Testis (tissue), 3 donors: ENCODE results near the gene SAMHD1. TPM values are rescaled to one million over a fixed set of nuclear protein-coding genes. Genes with fewer than 3 reads are reported as not detected.
"Not testable (repeated sequence)": the region's sequence is repeated elsewhere in the genome, so short reads cannot be mapped to it uniquely, and the experiment has no call there.

ENCODE experiments used
- DNase-seq: peaks from one replicate; pipeline ENCODE4 v3.0.0-alpha.2; 2019
- H3K27ac ChIP-seq, 2 donors: fragments of 200-600 bp; sonication (generic); one replicate each; pipeline ENCODE4 v1.5.1; 2019
- H3K27me3 ChIP-seq: fragments of 200-600 bp; sonication (generic); one replicate; pipeline ENCODE4 v1.5.1; 2019
- H3K36me3 ChIP-seq: fragments of 200-600 bp; sonication (generic); one replicate; pipeline ENCODE4 v1.5.1; 2017; ENCODE audit warnings: low read depth; ENCODE audit errors: missing control alignments
- H3K4me1 ChIP-seq: fragments of 200-600 bp; sonication (generic); one replicate; pipeline ENCODE4 v1.5.1; 2019
- H3K4me3 ChIP-seq, 2 donors: fragments of 200-600 bp; sonication (generic); one replicate each; pipeline ENCODE4 v1.5.1; 2017 to 2019
- H3K9me3 ChIP-seq: fragments of 200-600 bp; sonication (generic); one replicate; pipeline ENCODE4 v1.5.1; 2017
- POLR2A ChIP-seq: fragments of 450-650 bp; IDR thresholded peaks from one replicate; pipeline ENCODE4 v1.6.1; 2017; ENCODE audit warnings: antibody characterized with exemption, mild to moderate bottlenecking, moderate library complexity
- WGBS, 2 donors: methylation state at CpG; one replicate each; pipeline ENCODE4 v1.1.5; 2018; 5-methylcytosine and 5-hydroxymethylcytosine counted together
- intact Hi-C: fragments of 100-400 bp; cut with DNase I; formaldehyde crosslinking; loops from one replicate; pipeline ENCODE4 v1.15.1; 2023; ENCODE audit warnings: low total_unique reads
- polyA plus RNA-seq: library from polyadenylated mRNA; stranded (reverse); fragments of 350-450 nt; fragmentation: Illumina TruSeq; extraction: RNeasy Lipid Tissue Mini Kit (QIAGEN cat#74804); gene quantifications from one replicate; pipeline ENCODE4 v1.2.3, GENCODE V29; 2014; ENCODE audit warnings: low read depth, low replicate concordance; ENCODE audit not compliant: insufficient read depth
- total RNA-seq, 2 donors: library from RNA; depleted of rRNA; stranded (reverse); fragments of >200 nt; gene quantifications; one replicate each; pipeline ENCODE4 v1.2.3, GENCODE V29; 2016
- TF ChIP-seq, protein P1 (sequence below), 3 experiments: fragments of 450-650 bp in 2 of 3; fragments of 200-600 bp in 1 of 3; sonication (generic) in 1 of 3; IDR thresholded peaks; one replicate each; pipeline ENCODE4 v1.5.1; 2016 to 2019; ENCODE audit warnings: antibody characterized with exemption in 3 of 3, mild to moderate bottlenecking in 2 of 3, moderate library complexity in 1 of 3

SAMHD1 gene
- total and polyA plus RNA-seq, 3 donors from 2014 or later = 38.7 to 79.0 (median 61.9) TPM

DNA sequence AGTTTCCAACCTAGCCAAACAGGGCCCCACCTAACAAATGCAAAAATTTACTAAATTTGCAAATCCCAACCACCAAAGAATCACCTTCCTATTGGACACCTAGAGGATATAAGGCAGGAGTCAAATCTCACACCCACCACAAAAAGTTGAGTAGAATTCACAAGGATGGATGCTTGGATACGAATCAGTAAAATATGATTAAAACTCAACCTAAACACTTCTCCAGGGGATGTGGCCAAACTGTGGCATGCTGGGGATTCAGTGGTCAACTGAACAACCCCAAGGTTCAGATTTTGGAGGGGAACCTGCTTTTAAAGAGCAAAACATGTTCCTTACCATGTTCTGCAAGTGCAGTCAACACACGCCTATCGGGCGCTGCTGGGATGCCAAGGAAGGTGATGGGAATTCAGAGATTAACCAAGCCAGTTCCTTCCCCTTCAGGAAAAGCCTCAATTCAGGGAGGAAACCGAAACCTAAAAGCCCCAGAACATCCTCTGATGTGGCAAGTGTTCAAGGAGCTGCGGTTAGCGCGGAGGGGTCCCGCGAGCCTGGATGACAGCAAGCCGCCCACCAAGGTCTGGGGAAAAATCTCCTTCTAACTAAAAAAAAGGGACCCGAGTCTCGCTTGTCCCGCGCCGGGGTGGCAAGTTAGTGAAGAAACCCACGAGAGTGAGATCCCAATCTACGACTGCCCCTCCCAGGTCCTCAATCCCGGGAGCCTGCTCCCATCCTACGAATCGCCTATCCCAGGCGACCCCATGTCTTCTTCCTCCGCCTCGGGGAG is 902 bp downstream of the SAMHD1 start:
- no peaks in the 10 kb centered on the region for H3K27me3 ChIP-seq
- DNase-seq = peak; percentile 50
- H3K4me3 ChIP-seq = peak overlapping the region; percentile 98 to 99
- H3K4me1 ChIP-seq = peaks cover 10% of the 10 kb centered on the region
- TF ChIP-seq, protein P1, sequence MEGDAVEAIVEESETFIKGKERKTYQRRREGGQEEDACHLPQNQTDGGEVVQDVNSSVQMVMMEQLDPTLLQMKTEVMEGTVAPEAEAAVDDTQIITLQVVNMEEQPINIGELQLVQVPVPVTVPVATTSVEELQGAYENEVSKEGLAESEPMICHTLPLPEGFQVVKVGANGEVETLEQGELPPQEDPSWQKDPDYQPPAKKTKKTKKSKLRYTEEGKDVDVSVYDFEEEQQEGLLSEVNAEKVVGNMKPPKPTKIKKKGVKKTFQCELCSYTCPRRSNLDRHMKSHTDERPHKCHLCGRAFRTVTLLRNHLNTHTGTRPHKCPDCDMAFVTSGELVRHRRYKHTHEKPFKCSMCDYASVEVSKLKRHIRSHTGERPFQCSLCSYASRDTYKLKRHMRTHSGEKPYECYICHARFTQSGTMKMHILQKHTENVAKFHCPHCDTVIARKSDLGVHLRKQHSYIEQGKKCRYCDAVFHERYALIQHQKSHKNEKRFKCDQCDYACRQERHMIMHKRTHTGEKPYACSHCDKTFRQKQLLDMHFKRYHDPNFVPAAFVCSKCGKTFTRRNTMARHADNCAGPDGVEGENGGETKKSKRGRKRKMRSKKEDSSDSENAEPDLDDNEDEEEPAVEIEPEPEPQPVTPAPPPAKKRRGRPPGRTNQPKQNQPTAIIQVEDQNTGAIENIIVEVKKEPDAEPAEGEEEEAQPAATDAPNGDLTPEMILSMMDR (IDR thresholded peaks at IDR 0.05) = no peak
- TF ChIP-seq POLR2A = no peak
- H3K36me3 ChIP-seq = no peaks in the 10 kb centered on the region
- H3K27ac ChIP-seq = peak overlapping the region; percentile 96 to 98
- intact Hi-C loops = no loop called here
- no peaks in the 10 kb centered on the region for H3K9me3 ChIP-seq
- WGBS, 2 donors = 1% methylated on average over 17 to 24 of the region's 24 CpGs

DNA sequence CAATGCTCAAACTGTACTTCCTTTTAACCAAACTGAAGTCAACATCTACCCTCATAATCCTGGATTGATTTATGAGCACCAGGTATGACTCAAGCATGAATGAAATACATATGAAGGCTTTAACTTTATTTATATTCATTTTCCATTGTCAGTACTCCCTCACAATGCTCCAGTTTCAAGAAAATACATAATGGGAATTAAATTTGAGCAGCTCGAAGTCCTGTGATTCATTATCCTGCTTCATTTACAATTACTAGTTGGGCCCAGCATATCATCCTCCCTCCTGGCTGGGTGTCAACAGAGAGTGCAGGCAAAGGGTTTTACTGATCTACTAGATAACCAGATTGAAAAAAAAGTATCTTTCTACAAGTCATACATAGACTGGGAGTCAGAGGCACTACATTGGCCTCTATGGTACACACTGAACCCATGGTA is 10.1 kb downstream of the SAMHD1 start:
- H3K36me3 ChIP-seq = no peaks in the 10 kb centered on the region
- H3K4me3 ChIP-seq = no peak overlapping the region
- DNase-seq = peak; percentile 76
- H3K4me1 ChIP-seq = peaks cover 82% of the 10 kb centered on the region
- TF ChIP-seq, protein P1 (IDR thresholded peaks at IDR 0.05) = no peak
- TF ChIP-seq POLR2A = no peak
- no peaks in the 10 kb centered on the region for H3K9me3 ChIP-seq
- peak overlapping the region; percentile 77 to 91 for H3K27ac ChIP-seq
- intact Hi-C loops = no loop called here
- H3K27me3 ChIP-seq = no peaks in the 10 kb centered on the region
- WGBS, 2 donors = 43 to 51% methylated on average over 1 of the region's 1 CpG

DNA sequence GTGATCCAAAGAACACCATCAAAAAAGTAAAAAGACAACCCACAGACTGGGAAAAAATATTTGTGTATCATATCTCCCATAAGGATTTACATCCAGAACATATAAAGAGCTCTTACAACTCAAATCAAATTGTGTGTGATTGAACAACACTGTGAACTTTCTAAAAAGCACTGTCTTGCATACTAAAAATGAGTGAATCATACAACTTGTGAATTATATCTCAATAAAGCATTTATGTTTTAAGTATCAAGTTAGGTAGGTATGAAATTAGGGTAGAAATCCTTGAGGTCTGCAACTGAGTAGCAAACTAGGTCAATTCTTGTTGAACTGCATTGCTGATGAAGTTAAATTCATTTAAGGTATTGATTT is 14.1 kb downstream of the SAMHD1 start:
- peak overlapping the region; percentile 81 to 91 for H3K27ac ChIP-seq
- no peaks in the 10 kb centered on the region for H3K36me3 ChIP-seq
- no peaks in the 10 kb centered on the region for H3K9me3 ChIP-seq
- TF ChIP-seq, protein P1 (IDR thresholded peaks at IDR 0.05) = no peak
- TF ChIP-seq POLR2A = no peak
- intact Hi-C loops = no loop called here
- no peaks in the 10 kb centered on the region for H3K27me3 ChIP-seq
- DNase-seq = no peak
- no peak overlapping the region for H3K4me3 ChIP-seq
- H3K4me1 ChIP-seq = peaks cover 71% of the 10 kb centered on the region

DNA sequence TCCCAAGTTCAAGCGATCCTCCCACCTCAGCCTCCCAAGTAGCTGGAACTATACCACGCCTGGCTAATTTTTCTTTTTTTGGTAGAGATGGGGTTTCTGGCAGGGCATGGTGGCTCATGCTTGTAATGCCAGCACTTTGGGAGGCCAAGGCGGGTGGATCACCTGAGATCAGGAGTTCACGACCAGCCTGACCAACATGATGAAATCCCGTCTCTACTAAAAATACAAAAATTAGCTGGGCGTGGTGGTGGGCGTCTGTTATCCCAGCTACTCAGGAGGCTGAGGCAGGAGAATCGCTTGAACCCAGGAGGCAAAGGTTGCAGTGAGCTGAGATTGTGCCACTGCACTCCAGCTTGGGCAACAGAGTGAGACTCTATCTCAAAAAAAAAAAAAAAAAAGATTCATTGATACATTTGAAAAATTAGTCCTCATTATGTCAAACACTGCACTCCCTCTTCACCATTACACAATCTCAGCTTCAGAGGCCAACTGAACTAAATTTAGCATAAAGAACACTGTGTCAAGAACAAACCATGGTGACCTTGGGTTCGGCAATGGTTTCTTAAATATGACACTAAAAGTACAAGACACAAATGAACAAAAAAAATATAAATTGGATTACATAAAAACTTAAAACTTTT is 14.6 kb downstream of the SAMHD1 start:
- H3K27me3 ChIP-seq, intact Hi-C loops, H3K4me3 ChIP-seq, H3K36me3 ChIP-seq, H3K9me3 ChIP-seq: not testable (repeated sequence)
- H3K4me1 ChIP-seq = peaks cover 67% of the 10 kb centered on the region
- DNase-seq = peak; percentile 71
- 44 to 45% methylated on average over 9 of the region's 9 CpGs for WGBS, 2 donors
- peak overlapping the region; percentile 81 to 91 for H3K27ac ChIP-seq

DNA sequence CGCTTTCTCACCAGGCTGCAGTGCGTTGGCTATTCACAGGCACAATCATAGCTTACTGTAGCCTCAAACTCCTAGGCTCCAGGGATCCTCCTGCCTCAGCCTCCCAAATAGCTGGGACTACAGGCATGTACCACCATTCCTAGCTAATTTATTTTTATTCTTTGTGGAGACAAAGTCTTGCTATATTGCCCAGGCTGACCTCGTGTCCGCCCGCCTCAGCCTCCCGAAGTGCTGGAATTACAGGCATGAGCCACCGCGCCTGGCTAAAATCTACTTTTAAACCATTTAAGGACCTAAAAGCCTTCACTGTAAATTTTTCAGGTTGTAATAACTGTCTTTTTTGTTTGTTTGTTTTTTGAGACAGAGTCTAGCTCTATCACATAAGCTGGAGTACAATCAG is 15.2 kb downstream of the SAMHD1 start:
- no peak overlapping the region for H3K4me3 ChIP-seq
- no peaks in the 10 kb centered on the region for H3K36me3 ChIP-seq
- no peak for DNase-seq
- intact Hi-C loops = no loop called here
- H3K4me1 ChIP-seq = peaks cover 62% of the 10 kb centered on the region
- TF ChIP-seq, protein P1 (IDR thresholded peaks at IDR 0.05) = no peak
- no peak for TF ChIP-seq POLR2A
- no peaks in the 10 kb centered on the region for H3K9me3 ChIP-seq
- 54 to 67% methylated on average over 8 of the region's 8 CpGs for WGBS, 2 donors
- no peaks in the 10 kb centered on the region for H3K27me3 ChIP-seq
- H3K27ac ChIP-seq = peak overlapping the region; percentile 81 to 91

DNA sequence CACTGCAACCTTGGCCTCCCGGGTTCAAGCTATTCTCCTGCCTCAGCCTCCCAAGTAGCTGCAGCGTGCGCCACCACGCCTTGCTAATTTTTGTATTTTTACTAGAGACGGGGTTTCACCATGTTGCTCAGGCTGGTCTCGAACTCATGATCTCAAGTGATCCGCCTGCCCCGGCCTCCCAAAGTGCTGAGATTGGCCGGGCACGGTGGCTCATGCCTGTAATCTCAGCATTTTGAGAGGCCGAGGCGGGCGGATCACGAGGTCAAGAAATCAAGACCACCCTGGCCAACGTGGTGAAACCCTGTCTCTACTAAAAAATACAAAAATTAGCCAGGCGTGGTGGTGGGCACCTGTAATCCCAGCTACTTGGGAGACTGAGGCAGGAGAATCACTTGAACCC is 17.9 kb downstream of the SAMHD1 start:
- DNase-seq = peak; percentile 11
- 96% methylated on average over 16 of the region's 16 CpGs for WGBS, 2 donors
- H3K9me3 ChIP-seq, H3K36me3 ChIP-seq, H3K27me3 ChIP-seq, intact Hi-C loops, H3K4me3 ChIP-seq: not testable (repeated sequence)
- peak overlapping the region in 1 of 2 donors; percentile 52 for H3K27ac ChIP-seq
- H3K4me1 ChIP-seq = peaks cover 47% of the 10 kb centered on the region
